Mesothelial cell of epicardium (in vitro differentiated cells): ENCODE measurements around the gene ANO2. TPM values are rescaled to one million over a fixed set of nuclear protein-coding genes. Genes with fewer than 3 reads are reported as not detected.

Source experiments
- DNase-seq, 2 experiments: peaks; one replicate each; pipeline ENCODE4 v3.0.0; 2021; ENCODE audit warnings: low spot score in 2 of 2; ENCODE audit not compliant: unreplicated experiment in 2 of 2
- H3K27ac Mint-ChIP-seq: 2 replicates; pipeline ENCODE4 v1.8.0; 2021; ENCODE audit warnings: mixed read lengths
- H3K27me3 Mint-ChIP-seq: 2 replicates; pipeline ENCODE4 v1.8.0; 2021; ENCODE audit warnings: low read depth, mixed read lengths
- H3K36me3 Mint-ChIP-seq: 2 replicates; pipeline ENCODE4 v1.8.0; 2021; ENCODE audit warnings: mixed read lengths
- H3K4me1 Mint-ChIP-seq: 2 replicates; pipeline ENCODE4 v1.8.0; 2021; ENCODE audit warnings: mixed read lengths
- H3K4me3 Mint-ChIP-seq: 2 replicates; pipeline ENCODE4 v1.8.0; 2021; ENCODE audit warnings: mild to moderate bottlenecking, moderate library complexity, mixed read lengths
- H3K9me3 Mint-ChIP-seq: 2 replicates; pipeline ENCODE4 v1.8.0; 2021; ENCODE audit warnings: mixed read lengths
- total RNA-seq: library from RNA; stranded (reverse); gene quantifications from 3 replicates; pipeline ENCODE4 v1.2.1, GENCODE V29; 2021
- TF ChIP-seq, protein P1 (sequence below): fragments of 200-600 bp; sonication (generic); IDR thresholded peaks from one replicate; pipeline ENCODE4 v1.5.0; 2021; ENCODE audit warnings: antibody characterized with exemption; ENCODE audit not compliant: unreplicated experiment

The ANO2 gene
- total RNA-seq, 1 donor from 2014 or later = 6.3 TPM

DNA sequence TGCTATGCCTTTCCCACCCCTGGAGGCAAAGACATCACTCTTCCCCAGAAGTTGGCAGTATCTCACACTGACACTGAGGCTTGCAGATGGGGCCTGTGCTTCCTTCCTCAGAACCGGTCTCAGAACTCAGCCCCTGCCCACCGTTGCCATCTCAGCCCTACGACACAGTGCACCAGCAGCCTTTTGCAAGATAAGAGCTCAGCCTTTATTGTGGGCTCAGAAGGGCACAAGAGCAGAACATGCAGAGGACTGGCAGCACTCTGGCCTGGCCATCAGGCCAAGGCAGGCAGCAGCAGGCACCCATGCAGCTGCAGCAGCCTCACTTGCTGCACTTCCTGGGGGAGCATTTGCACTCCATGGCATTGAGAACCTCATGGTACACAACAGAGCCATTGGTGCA, 3.6 kb upstream of the ANO2 start:
- TF ChIP-seq, protein P1, sequence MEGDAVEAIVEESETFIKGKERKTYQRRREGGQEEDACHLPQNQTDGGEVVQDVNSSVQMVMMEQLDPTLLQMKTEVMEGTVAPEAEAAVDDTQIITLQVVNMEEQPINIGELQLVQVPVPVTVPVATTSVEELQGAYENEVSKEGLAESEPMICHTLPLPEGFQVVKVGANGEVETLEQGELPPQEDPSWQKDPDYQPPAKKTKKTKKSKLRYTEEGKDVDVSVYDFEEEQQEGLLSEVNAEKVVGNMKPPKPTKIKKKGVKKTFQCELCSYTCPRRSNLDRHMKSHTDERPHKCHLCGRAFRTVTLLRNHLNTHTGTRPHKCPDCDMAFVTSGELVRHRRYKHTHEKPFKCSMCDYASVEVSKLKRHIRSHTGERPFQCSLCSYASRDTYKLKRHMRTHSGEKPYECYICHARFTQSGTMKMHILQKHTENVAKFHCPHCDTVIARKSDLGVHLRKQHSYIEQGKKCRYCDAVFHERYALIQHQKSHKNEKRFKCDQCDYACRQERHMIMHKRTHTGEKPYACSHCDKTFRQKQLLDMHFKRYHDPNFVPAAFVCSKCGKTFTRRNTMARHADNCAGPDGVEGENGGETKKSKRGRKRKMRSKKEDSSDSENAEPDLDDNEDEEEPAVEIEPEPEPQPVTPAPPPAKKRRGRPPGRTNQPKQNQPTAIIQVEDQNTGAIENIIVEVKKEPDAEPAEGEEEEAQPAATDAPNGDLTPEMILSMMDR = no peak
- Mint-ChIP-seq H3K9me3 (no peaks in the 10 kb centered on the region), H3K4me3 (no peak overlapping the region), H3K27me3 (peaks cover 60% of the 10 kb centered on the region), H3K27ac (no peak overlapping the region), H3K4me1 (peaks cover 18% of the 10 kb centered on the region), H3K36me3 (no peaks in the 10 kb centered on the region)
- DNase-seq = no peak

GRCh38 chr12:5947006-5947405, 1.9 kb upstream of the ANO2 start:
- DNase-seq = no peak
- Mint-ChIP-seq H3K4me3 (peak overlapping the region; percentile 5), H3K36me3 (no peaks in the 10 kb centered on the region), H3K27ac (no peak overlapping the region), H3K9me3 (no peaks in the 10 kb centered on the region), H3K4me1 (peaks cover 18% of the 10 kb centered on the region), H3K27me3 (peaks cover 65% of the 10 kb centered on the region)
- TF ChIP-seq, protein P1 = no peak

DNA sequence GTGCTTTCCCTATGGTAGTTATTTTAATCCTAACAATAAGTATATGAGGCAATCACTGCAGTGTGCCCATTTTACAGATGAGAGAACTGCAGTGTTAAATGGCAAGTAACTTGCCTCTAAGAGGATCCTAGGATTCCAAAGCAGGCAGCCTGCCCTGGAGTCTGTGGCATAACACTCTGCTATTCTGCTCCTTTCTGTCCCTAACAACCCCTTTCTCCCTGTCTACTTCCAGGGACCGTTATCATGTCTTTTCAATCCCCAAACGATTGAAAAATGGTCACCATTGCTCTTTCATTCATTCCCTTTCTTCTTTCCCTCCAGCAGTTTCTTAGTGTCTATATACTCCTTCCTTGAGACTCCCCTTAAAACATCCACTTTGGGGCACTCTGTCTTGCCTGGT, 1.3 kb upstream of the ANO2 start:
- no peak overlapping the region for H3K27ac Mint-ChIP-seq
- no peaks in the 10 kb centered on the region for H3K9me3 Mint-ChIP-seq
- H3K4me1 Mint-ChIP-seq = peaks cover 18% of the 10 kb centered on the region
- TF ChIP-seq, protein P1 = no peak
- H3K27me3 Mint-ChIP-seq = peaks cover 64% of the 10 kb centered on the region
- DNase-seq = no peak
- no peaks in the 10 kb centered on the region for H3K36me3 Mint-ChIP-seq
- peak overlapping the region; percentile 5 for H3K4me3 Mint-ChIP-seq

GRCh38 chr12:5944688-5945070, 380 bp downstream of the ANO2 start:
- peak overlapping the region; percentile 77 for H3K4me3 Mint-ChIP-seq
- TF ChIP-seq, protein P1 = no peak
- peaks cover 60% of the 10 kb centered on the region for H3K27me3 Mint-ChIP-seq
- H3K9me3 Mint-ChIP-seq = no peaks in the 10 kb centered on the region
- peaks cover 13% of the 10 kb centered on the region for H3K4me1 Mint-ChIP-seq
- H3K36me3 Mint-ChIP-seq = no peaks in the 10 kb centered on the region
- no peak for DNase-seq
- peak overlapping the region; percentile 53 for H3K27ac Mint-ChIP-seq

DNA sequence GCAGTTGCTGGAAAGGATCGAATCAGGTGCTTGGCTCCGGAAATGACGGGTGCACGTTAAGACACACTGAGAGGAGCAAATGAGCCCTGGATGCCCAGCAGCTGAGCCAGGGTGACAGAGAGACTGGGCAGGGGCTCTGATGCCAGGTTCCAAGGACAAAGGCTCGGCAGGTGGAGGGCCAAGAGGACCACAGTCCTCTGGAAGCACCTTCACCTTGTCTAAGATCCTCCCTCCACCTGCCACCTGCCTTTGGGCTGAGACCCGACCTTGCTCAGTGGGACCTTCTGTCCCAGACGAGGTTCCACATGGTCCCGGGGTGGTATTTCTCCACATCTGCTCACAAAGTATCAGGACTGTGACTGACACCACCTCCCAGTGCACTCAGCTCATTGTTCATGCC, 1.0 kb downstream of the ANO2 start:
- Mint-ChIP-seq H3K4me3 (peak overlapping the region; percentile 77), H3K36me3 (peaks cover 3% of the 10 kb centered on the region), H3K9me3 (no peaks in the 10 kb centered on the region), H3K27me3 (peaks cover 56% of the 10 kb centered on the region), H3K27ac (no peak overlapping the region), H3K4me1 (peaks cover 13% of the 10 kb centered on the region)
- TF ChIP-seq, protein P1 = no peak
- no peak for DNase-seq

- Mint-ChIP-seq H3K4me1 (peaks cover 13% of the 10 kb centered on the region), H3K4me3 (no peak overlapping the region), H3K27me3 (peaks cover 55% of the 10 kb centered on the region), H3K9me3 (no peaks in the 10 kb centered on the region), H3K36me3 (peaks cover 3% of the 10 kb centered on the region), H3K27ac (no peak overlapping the region)
- no peak for DNase-seq
- TF ChIP-seq, protein P1 = no peak
Measured at GRCh38 chr12:5941907-5942306, 3.2 kb downstream of the ANO2 start.
